ENCODE measurements around the gene NFIX. TPM values are rescaled to one million over a fixed set of nuclear protein-coding genes. Genes with fewer than 3 reads are reported as not detected.

Gene NFIX
- total and polyA plus RNA-seq, 2 donors (not counting 1 experiment from before 2014, with no cell fraction given): 0.69 to 5.6 TPM

DNA sequence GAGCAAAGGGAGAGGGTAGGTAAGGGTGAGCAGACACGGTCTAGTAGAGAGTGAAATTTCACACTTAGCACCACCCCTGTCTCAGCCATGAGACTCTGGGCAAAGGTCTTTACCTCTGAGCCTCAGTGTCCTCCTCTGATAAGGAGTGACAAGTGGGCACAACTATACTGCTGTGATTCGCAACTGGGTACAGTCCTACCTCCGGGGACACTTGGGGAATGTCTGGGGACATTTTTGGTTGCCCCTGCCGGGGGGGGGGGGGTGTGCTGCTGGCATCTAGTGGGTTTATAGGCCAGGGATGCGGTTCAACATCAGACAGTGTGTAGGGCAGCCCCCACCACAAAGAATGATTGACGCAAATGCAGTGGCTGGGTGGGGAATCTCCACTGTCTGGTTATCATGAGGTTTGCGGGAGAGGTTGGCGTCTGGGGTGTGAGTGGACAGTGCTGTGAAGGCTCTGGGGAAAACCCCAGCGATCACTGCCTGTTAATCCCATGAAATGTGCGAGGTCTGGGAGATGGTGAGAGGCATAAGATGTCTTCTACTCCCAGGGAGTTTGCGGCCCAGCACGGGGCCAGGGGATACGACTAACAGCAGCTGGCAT lies 127.1 kb downstream of the NFIX start:
- H3K4me3 Mint-ChIP-seq: peak overlapping the region; percentile 4
- intact Hi-C loops (cut with micrococcal nuclease): no loop called here
- 87% methylated on average over 10 of the region's 13 CpGs for WGBS (ENCODE audit: insufficient coverage)
- Histone ChIP-seq H3K4me2 (replicated peaks; ENCODE audit: low read depth, low read length, poor library complexity, severe bottlenecking) (no peak overlapping the region), H3K9me3 (ENCODE audit: control extremely low read depth in 1 of 3, control insufficient read depth in 2 of 3, insufficient read depth in 1 of 3, low read length in 2 of 3) (peaks cover 0 to 4% (median 0%) of the 10 kb centered on the region in 3 donors), H3K4me1 (ENCODE audit: control insufficient read depth in 2 of 2, insufficient read depth in 2 of 2, low read length in 2 of 2) (peaks cover 12 to 28% of the 10 kb centered on the region in 2 donors), H4K20me1 (ENCODE audit: control insufficient read depth, insufficient read depth, low read length, poor library complexity, severe bottlenecking) (peaks cover 25% of the 10 kb centered on the region), H3K36me3 (replicated peaks in 1 of 2; ENCODE audit: control extremely low read depth in 1 of 2, control insufficient read depth in 1 of 2, extremely low read depth in 1 of 2, insufficient read depth in 2 of 2, low read length in 1 of 2) (no peaks in the 10 kb centered on the region), H2AFZ (ENCODE audit: insufficient read depth, low read depth, low read length, poor library complexity, severe bottlenecking) (no peak overlapping the region), H3K4me3 (ENCODE audit: control extremely low read depth in 1 of 5, extremely low read depth in 1 of 5, insufficient read depth in 1 of 5, low read depth in 2 of 5, low read length in 4 of 5) (no peak overlapping the region), H3K9ac (ENCODE audit: low read length) (no peak overlapping the region), H3K79me2 (ENCODE audit: control insufficient read depth, insufficient read depth, low read length) (peaks cover 76% of the 10 kb centered on the region), H3K27me3 (replicated peaks in 1 of 4; ENCODE audit: control extremely low read depth in 1 of 4, control insufficient read depth in 3 of 4, insufficient read depth in 4 of 4, low read length in 3 of 4) (no peaks in the 10 kb centered on the region), H3K27ac (ENCODE audit: low read length in 2 of 2) (peak overlapping the region in 1 of 2 donors; percentile 13)
- TF ChIP-seq EZH2 (IDR thresholded peaks at IDR 0.05; ENCODE audit: borderline replicate concordance, insufficient read depth, low read depth, low read length, poor library complexity, severe bottlenecking): no peak
- TF ChIP-seq, protein P1, sequence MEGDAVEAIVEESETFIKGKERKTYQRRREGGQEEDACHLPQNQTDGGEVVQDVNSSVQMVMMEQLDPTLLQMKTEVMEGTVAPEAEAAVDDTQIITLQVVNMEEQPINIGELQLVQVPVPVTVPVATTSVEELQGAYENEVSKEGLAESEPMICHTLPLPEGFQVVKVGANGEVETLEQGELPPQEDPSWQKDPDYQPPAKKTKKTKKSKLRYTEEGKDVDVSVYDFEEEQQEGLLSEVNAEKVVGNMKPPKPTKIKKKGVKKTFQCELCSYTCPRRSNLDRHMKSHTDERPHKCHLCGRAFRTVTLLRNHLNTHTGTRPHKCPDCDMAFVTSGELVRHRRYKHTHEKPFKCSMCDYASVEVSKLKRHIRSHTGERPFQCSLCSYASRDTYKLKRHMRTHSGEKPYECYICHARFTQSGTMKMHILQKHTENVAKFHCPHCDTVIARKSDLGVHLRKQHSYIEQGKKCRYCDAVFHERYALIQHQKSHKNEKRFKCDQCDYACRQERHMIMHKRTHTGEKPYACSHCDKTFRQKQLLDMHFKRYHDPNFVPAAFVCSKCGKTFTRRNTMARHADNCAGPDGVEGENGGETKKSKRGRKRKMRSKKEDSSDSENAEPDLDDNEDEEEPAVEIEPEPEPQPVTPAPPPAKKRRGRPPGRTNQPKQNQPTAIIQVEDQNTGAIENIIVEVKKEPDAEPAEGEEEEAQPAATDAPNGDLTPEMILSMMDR (IDR thresholded peaks at IDR 0.05): no peak
- H3K27me3 Mint-ChIP-seq: no peaks in the 10 kb centered on the region
- POLR2A ChIA-PET: no interaction called here
- no peaks in the 10 kb centered on the region for H3K9me3 Mint-ChIP-seq (ENCODE audit: insufficient read depth)
- peaks cover 37% of the 10 kb centered on the region for H3K4me1 Mint-ChIP-seq
- no peak for ATAC-seq (ENCODE audit: low read depth)
- CTCF ChIA-PET: no interaction called here
- no peak for DNase-seq
- H3K27ac Mint-ChIP-seq: peak overlapping the region; percentile 32
